22Rv1 (cell line): ENCODE measurements around the gene METAP1.

Experiments
- ZFX ChIP-seq: fragments of 450-650 bp; IDR thresholded peaks from 2 replicates; pipeline ENCODE4 v1.6.1; 2017; ENCODE audit warnings: antibody characterized with exemption, borderline replicate concordance
- TF ChIP-seq, protein P1 (sequence below): fragments of 450-650 bp; IDR thresholded peaks from 2 replicates; pipeline ENCODE4 v1.5.1; 2017; ENCODE audit warnings: mild to moderate bottlenecking

DNA sequence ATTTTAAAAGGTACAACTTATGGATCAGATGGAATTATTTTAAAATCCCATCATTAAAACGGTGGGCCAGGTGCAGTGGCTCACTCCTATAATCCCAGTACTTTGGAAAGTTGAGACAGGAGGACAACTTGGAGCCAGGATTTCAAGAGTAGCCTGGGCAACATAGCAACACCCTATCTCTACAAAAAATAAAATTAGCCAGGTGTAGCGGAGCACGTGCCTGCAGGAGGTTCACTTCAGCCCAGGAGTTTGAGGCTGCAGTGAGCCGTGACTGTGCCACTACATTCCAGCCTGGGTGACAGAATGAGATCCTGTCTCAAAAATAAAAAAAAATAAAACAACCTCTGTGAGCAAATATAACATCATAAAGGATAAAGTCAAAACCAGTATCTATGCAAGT, 81.7 kb downstream of the METAP1 start:
- TF ChIP-seq, protein P1, sequence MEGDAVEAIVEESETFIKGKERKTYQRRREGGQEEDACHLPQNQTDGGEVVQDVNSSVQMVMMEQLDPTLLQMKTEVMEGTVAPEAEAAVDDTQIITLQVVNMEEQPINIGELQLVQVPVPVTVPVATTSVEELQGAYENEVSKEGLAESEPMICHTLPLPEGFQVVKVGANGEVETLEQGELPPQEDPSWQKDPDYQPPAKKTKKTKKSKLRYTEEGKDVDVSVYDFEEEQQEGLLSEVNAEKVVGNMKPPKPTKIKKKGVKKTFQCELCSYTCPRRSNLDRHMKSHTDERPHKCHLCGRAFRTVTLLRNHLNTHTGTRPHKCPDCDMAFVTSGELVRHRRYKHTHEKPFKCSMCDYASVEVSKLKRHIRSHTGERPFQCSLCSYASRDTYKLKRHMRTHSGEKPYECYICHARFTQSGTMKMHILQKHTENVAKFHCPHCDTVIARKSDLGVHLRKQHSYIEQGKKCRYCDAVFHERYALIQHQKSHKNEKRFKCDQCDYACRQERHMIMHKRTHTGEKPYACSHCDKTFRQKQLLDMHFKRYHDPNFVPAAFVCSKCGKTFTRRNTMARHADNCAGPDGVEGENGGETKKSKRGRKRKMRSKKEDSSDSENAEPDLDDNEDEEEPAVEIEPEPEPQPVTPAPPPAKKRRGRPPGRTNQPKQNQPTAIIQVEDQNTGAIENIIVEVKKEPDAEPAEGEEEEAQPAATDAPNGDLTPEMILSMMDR: no peak
- no peak for TF ChIP-seq ZFX
